Mammary microvascular endothelial cell (primary cell): ENCODE data around the gene TNFRSF12A. TPM values are rescaled to one million over a fixed set of nuclear protein-coding genes. Genes with fewer than 3 reads are reported as not detected.

Experiments
- total RNA-seq: library from RNA; depleted of rRNA; stranded (reverse); fragments of >200 nt; gene quantifications from 2 replicates; pipeline ENCODE4 v1.2.3, GENCODE V29; 2015

Gene TNFRSF12A
- 174 and 225 TPM in 2 replicates for total RNA-seq

DNA sequence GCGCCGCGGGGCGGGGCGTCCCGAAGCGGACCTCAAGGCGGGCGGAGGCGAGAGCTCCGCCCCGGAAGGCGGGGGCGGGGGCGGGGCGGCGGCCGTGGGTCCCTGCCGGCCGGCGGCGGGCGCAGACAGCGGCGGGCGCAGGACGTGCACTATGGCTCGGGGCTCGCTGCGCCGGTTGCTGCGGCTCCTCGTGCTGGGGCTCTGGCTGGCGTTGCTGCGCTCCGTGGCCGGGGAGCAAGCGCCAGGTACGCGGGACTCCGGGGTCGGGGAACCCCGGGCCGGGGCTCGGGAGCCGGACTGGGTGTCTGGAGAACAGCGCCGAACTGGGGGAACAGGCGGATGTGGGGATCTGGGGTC lies at the start of gene TNFRSF12A:
TNFRSF12A (plus strand) TSS at position 122 of the 357 bp plus-strand sequence; CDS start at position 152, 30 bp downstream.

DNA sequence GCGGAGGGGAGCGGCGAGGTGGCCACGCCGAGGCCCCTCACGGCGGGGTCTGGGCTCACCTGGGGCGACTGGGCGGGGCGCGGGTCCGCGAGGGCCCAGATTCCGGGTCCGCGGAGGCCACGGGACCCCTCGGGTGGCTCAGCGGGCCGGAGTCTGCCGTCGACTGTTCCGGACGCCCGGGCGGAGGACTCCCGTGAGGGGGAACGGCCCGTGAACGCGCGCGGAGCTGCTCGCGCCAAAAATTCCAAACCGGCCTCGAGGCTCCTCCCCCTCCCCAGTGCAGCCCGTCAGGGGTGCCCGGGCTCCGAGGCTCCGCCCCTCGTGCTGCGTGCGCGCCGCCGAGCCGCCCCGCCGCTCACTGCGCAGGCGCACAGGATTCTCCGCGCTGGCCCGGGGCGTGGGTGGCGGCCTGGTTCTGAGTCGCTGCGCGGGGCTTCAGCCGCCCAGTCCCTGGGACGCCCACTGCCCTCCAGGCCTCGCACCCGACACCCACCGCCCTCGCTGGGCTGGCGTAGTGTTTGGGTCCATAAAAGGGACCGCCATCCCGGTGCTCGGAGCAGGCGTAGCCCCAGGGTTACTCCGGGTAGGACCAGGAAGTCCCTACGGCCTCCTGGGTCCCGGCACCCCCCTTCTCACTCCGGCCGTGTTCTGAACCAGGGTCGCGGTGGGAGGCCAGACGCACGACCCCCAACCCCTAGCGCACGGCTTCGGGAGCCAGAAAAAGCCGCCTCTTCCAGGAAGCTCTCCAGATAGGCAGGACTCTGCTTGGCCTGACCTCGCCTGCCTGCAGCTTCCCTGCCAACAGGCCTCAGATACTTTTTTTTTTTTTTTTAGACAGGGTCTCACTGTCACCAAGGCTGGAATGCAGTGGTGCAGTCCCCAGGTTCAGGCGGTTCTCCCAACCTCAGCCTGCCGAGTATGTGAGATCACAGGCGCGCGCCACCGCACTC lies 39.7 kb upstream of the TNFRSF12A start, which contains the start of gene PKMYT1:
PKMYT1 (minus strand) TSS at position 220 of the 950 bp plus-strand sequence. CDS start 789 bp downstream, outside the sequence.

DNA sequence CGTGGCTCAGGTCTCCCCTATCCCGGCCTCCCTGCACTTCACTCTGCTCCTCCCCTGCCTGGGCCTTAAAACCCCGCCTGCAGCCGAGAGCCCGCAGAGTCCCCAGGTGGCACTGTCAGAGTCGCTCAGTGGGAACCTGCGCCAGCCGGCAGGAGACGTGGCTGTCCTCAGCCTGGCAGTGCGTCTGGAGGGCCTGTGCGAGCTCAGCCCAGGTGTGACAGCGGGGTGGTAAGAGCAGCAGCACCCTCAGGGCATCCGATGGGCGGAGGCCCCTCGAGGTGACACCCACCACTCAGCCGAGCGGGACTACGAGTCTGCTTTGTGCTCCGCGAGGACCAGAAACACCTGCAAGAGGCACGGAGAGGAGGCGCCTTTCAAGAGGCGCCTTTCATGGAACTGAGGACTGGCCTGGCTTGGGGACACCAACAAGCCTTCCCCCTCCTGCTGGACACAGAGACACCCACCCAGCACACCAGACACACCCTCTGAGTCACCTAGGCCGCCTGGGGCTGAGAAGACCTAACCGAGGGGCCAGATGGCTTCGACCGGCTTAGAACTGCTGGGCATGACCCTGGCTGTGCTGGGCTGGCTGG lies 7.2 kb upstream of the TNFRSF12A start, which contains the start of gene CLDN9:
CLDN9 (plus strand) TSS at position 96 of the 593 bp plus-strand sequence; CDS start at position 536, 440 bp downstream.

DNA sequence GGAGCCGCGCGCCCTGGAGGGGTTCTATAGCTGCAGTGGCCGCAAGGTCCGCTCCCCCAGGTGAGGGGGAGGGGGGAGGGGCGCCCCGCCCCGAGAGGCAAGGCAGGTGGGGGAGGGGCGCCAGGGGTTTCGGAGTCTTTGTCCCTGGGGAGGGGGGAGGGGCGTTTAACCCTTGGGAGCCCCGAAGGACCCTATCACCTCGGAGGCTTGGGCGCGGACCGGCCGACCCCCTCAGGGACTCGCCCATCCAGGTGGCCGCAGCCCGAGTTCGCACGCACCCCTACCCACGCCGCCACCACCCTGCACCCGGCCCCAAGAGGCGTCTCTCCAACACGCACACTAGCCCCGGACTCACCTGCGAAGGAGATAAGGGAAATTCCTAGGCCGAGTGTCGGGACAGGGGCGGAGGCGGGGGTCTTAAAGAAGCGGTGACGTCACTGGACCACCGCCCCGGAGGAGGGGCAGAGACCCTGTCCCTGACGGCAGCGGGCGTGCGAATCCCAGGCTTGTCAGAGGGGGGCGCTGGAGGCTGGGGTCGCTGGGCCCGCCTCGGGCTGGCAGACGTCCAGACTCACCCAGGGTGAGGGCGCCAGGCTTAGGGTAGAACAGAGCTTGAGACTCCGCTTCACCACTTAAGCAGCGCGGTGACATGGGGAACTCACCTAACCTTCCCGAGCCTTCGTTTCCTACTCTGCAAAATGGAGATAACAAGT lies 2.2 kb upstream of the TNFRSF12A start, which contains the start of gene CLDN6:
CLDN6 (minus strand) TSS at position 390 of the 713 bp plus-strand sequence. CDS start 2,162 bp downstream, outside the sequence.

DNA sequence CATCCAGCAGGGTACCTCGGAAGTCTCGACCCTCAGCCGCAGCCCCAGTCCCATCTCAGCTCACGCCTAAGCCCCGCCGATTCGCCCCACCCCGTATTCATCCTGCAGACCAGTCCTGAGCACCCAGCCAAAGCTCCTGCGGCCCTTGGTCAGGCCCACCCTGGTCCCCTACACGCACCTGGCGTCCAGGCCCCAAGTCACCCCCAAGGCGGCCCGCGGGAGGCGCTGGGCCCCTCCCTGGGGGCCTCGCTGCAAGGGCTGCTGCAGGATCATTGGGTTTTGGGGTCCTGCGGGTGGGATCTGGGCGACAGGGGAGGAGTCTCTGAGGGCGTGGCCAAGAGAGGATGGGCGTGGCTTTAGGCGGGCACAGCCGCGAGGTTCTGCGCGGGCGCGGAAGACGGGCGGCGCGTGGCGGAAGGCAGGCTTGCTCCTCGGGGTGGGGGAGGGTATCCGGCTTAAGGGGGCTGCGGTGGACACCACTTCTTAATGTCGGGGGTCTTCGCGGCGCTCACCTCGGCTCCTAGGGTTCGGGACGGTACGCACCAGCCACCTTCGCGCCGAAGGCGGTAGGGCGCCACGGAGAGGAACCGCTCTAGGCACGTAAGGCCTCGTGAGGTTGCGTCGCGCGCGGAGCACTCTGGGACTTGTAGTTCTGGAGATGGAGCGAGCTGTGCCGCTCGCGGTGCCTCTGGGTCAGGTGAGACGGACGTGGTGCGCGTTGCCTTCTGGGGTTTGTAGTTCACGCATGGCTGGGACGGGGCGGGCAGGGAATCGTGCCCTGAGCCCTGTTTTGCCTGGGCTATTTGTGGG lies 3.7 kb downstream of the TNFRSF12A start, which contains the start of the genes HCFC1R1 and THOC6:
HCFC1R1 (minus strand) TSS at position 274 of the 810 bp plus-strand sequence; CDS start at position 273, 1 bp downstream.
THOC6 (plus strand) TSS at position 367 of the 810 bp plus-strand sequence; CDS start at position 659, 292 bp downstream.

DNA sequence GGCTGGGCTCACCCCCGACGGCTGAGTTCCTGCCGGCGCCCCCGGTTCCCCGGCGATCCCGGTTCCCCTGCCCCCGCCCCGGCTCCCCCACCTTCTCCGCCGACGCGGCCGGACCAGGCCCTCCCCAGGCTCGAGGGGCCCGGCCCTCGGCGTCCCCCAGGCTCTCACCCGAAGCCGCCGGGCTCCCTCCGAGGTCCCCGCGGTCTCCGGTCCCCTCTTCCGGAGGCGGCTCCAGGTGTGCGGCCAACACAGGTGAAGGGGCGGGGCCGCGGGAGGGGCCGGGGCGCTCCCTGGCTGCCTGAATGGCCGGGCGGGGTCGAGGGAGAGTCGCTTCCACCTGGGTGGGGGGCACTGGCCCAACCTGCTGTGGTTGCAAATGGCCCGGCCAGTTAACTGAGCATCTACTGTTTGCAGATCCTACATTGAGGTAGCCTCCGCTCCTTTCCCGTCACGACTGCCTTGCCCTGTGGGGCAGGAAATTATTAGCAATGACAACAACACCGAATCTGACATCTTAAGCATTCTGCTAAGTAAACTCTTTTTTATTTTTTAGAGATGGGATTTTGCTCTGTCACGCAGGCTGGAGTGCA lies 16.7 kb downstream of the TNFRSF12A start, which contains the start of gene BICDL2:
BICDL2 (minus strand) TSS at position 219 of the 590 bp plus-strand sequence. CDS start 1,448 bp downstream, outside the sequence.

GRCh38 chr16:3045758-3046640 lies 25.8 kb downstream of the TNFRSF12A start, which contains the start of gene MMP25:
Gene MMP25, plus strand, starts transcription at chr16:3046561. Its CDS starts 357 bp downstream, at chr16:3046918.

GRCh38 chr16:3065069-3065741 lies 45.0 kb downstream of the TNFRSF12A start, which contains the start of gene IL32:
Gene IL32, plus strand, starts transcription at chr16:3065640. Its CDS starts 172 bp downstream, at chr16:3065812.

Other genes with a start within 250 kb of the TNFRSF12A start
- 647 and 787 TPM in 2 replicates for gene ELOB, start 243.1 kb upstream of the TNFRSF12A start, total RNA-seq
- gene PRSS33, start 232.8 kb upstream of the TNFRSF12A start, total RNA-seq: not detected in 2 replicates
- gene PRSS41, start 221.9 kb upstream of the TNFRSF12A start, total RNA-seq: not detected in 2 replicates
- gene PRSS21, start 203.1 kb upstream of the TNFRSF12A start, total RNA-seq: 0.20 and 1.2 TPM in 2 replicates
- gene ZG16B, start 190.1 kb upstream of the TNFRSF12A start, total RNA-seq: 1.5 and 3.1 TPM in 2 replicates
- not detected in 2 replicates for gene PRSS22, start 162.2 kb upstream of the TNFRSF12A start, total RNA-seq
- gene FLYWCH2, start 137.2 kb upstream of the TNFRSF12A start, total RNA-seq: 50.6 and 67.3 TPM in 2 replicates
- gene FLYWCH1, start 108.4 kb upstream of the TNFRSF12A start, total RNA-seq: 41.5 and 51.1 TPM in 2 replicates
- not detected in 2 replicates for gene KREMEN2, start 56.1 kb upstream of the TNFRSF12A start, total RNA-seq
- 23.8 and 24.1 TPM in 2 replicates for gene PAQR4, start 51.0 kb upstream of the TNFRSF12A start, total RNA-seq
- 28.1 and 31.3 TPM in 2 replicates for gene PKMYT1, start 39.9 kb upstream of the TNFRSF12A start, total RNA-seq
- gene CLDN9, start 7.4 kb upstream of the TNFRSF12A start, total RNA-seq: not detected in 2 replicates
- gene CLDN6, start 2.2 kb upstream of the TNFRSF12A start, total RNA-seq: 0.15 TPM in 1 of 2 replicates, not detected in the other
- 18.6 and 24.1 TPM in 2 replicates for gene HCFC1R1, start 3.6 kb downstream of the TNFRSF12A start, total RNA-seq
- 30.9 and 37.2 TPM in 2 replicates for gene THOC6, start 3.7 kb downstream of the TNFRSF12A start, total RNA-seq
- not detected in 2 replicates for gene BICDL2, start 16.6 kb downstream of the TNFRSF12A start, total RNA-seq
- gene MMP25, start 26.2 kb downstream of the TNFRSF12A start, total RNA-seq: under 0.01 and 0.15 TPM in 2 replicates
- gene IL32, start 45.3 kb downstream of the TNFRSF12A start, total RNA-seq: 824 and 885 TPM in 2 replicates
- not detected in 2 replicates for gene ZSCAN10, start 78.9 kb downstream of the TNFRSF12A start, total RNA-seq
- 14.7 and 16.0 TPM in 2 replicates for gene ZNF205, start 92.2 kb downstream of the TNFRSF12A start, total RNA-seq
- 4.8 and 4.9 TPM in 2 replicates for gene ZNF213, start 114.7 kb downstream of the TNFRSF12A start, total RNA-seq
- 0.13 and 1.9 TPM in 2 replicates for gene OR1F1, start 167.8 kb downstream of the TNFRSF12A start, total RNA-seq
- 5.8 and 6.4 TPM in 2 replicates for gene ZNF200, start 214.8 kb downstream of the TNFRSF12A start, total RNA-seq
- gene MEFV, start 236.3 kb downstream of the TNFRSF12A start, total RNA-seq: not detected in 2 replicates